Ovary (tissue), 9 donors: ENCODE measurements around the gene PADI3. TPM values are rescaled to one million over a fixed set of nuclear protein-coding genes. Genes with fewer than 3 reads are reported as not detected.

Experiments used
- DNase-seq, 5 donors: peaks; one replicate each; pipeline ENCODE4 v3.0.0-alpha.2; 2019 to 2020
- H3K27ac ChIP-seq, 2 donors: fragments of 200-600 bp; one replicate each; pipeline versions ENCODE4 v1.5.1 to v1.8.0; 2019 to 2022
- H3K27me3 ChIP-seq: fragments of 200-600 bp; one replicate; pipeline ENCODE4 v1.8.0; 2022
- H3K36me3 ChIP-seq: fragments of 200-600 bp; sonication (generic); one replicate; pipeline ENCODE4 v1.5.1; 2019
- H3K4me1 ChIP-seq: one replicate; pipeline ENCODE4 v1.8.1; 2013; ENCODE audit warnings: mild to moderate bottlenecking, moderate library complexity; ENCODE audit not compliant: insufficient read depth
- H3K4me3 ChIP-seq: fragments of 200-600 bp; sonication (generic); one replicate; pipeline ENCODE4 v1.5.1; 2017
- H3K9me3 ChIP-seq, 2 donors: fragments of 200-600 bp in 1 of 2; sonication (generic) in 1 of 2; one replicate each; pipeline versions ENCODE4 v1.5.1 to v1.8.1; 2013 to 2019; ENCODE audit warnings: mild to moderate bottlenecking in 1 of 2, moderate library complexity in 1 of 2
- EP300 ChIP-seq: sonication (generic); formaldehyde crosslinking; IDR thresholded peaks from one replicate; pipeline ENCODE4 v1.6.1; 2017; ENCODE audit warnings: antibody characterized with exemption
- POLR2A ChIP-seq: fragments of 450-650 bp; IDR thresholded peaks from one replicate; pipeline ENCODE4 v1.6.1; 2017; ENCODE audit warnings: antibody characterized with exemption, mild to moderate bottlenecking, moderate library complexity
- WGBS, 3 donors: extraction: QIAGEN DNeasy Blood & Tissue Kit in 1 of 3; methylation state at CpG; one replicate each; pipeline versions ENCODE4 v1.1.5 to v1.1.7; 2013 to 2017; 5-methylcytosine and 5-hydroxymethylcytosine counted together
- intact Hi-C, 4 donors: fragments of 100-400 bp; cut with DNase I; formaldehyde crosslinking; loops; one replicate each; pipeline versions ENCODE4 v1.11.0 to v1.15.1; 2022 to 2023
- microRNA-seq, 3 donors: library from miRNA; unstranded; fragments of <30 nt; microRNA quantifications; one replicate each; pipeline versions ENCODE4 to v1.2.0, GENCODE V29; 2019 to 2020
- polyA plus RNA-seq, 2 donors: library from polyadenylated mRNA; stranded (reverse); fragments of 200-250 nt in 1 of 2; fragments of 350-450 nt in 1 of 2; fragmentation: Illumina TruSeq in 1 of 2; extraction: RNeasy Lipid Tissue Mini Kit (QIAGEN cat#74804) in 1 of 2; gene quantifications; one replicate each; pipeline ENCODE4 v1.2.3, GENCODE V29; 2013 to 2014
- small RNA-seq: library from RNA; depleted of rRNA; stranded (forward); fragments of <200 nt; gene quantifications from one replicate; pipeline ENCODE3, GENCODE V24; 2016
- total RNA-seq, 7 donors: library from RNA; depleted of rRNA in 2 of 7; stranded (reverse); fragments of >200 nt in 2 of 7; fragmentation: NEBNext Ultra II Directional in 3 of 7; extraction: Animal tissue kit (Norgen Biotek cat#: 25700) in 3 of 7; gene quantifications; one replicate each; pipeline versions ENCODE4 v1.1.0 to v1.2.4, GENCODE V29; 2016 to 2023
- TF ChIP-seq, protein P1 (sequence below), 3 donors: fragments of 450-650 bp in 2 of 3; fragments of 200-600 bp in 1 of 3; IDR thresholded peaks; one replicate each; pipeline versions ENCODE4 v1.5.1 to v1.8.0; 2016 to 2022; ENCODE audit warnings: antibody characterized with exemption in 3 of 3, mild to moderate bottlenecking in 1 of 3
- donor health status: DM: no; HTN: no; CAD: no; lungs with moderate emphysema.
- donor health status: DM: no; HTN: no; CAD: no.
- donor health status: Bipolar disorder and iron deficiency.
- donor health status: DM: yes; HTN: yes; CAD: no.
- donor health status: DM: no; HTN: no; CAD: no.
- donor health status: DM: yes; HTN: yes; CAD: no.

Gene PADI3
- total and polyA plus RNA-seq, 9 donors, result not detected

DNA sequence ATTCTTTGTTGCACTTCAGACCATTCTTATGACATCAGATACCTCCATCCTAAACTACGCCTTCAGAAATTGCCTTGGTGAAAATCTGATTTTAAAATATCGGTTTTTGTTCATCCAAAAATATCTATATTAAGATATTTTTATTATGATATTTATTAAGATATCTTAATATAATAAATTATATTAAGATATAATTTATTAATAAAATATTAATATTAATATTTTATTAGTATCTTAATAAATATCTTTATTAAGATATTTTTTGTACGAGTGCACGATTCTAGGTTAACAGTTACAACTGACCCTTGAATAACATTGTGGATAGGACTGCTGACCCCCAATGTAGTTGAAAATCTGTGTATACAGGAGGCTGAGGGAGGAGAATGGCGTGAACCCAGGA lies 80.0 kb downstream of the PADI3 start:
- DNase-seq, result no peak

DNA sequence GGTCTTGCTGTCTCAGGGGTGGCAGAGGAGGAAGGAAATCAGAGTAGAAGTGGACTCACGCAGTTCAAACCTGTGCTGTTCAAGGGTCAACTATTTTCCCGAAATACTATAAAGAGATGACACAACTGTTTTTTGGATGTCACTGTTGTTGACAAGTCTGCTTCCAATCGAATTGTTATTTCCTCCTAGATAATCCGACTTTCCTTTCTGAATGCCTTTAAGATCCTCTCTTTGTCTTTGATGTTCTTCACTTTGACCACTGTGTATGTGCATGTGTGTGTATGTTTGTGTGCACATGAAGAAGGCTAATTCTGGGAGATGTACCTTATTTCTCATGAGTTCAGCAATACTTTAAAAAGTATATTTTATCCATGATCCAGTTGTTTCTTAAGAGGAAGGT lies 80.7 kb downstream of the PADI3 start:
- WGBS, 3 donors, result 90 to 93% (median 90%) methylated on average over 4 of the region's 4 CpGs

More for the DNA sequence above, 80.0 kb downstream of the PADI3 start:
- Histone ChIP-seq H3K4me1 (no peaks in the 10 kb centered on the region), H3K27ac (no peak overlapping the region), H3K4me3 (no peak overlapping the region), H3K9me3 (no peaks in the 10 kb centered on the region), H3K36me3 (no peaks in the 10 kb centered on the region), H3K27me3 (no peaks in the 10 kb centered on the region)
- TF ChIP-seq EP300 (no peak), POLR2A (no peak)
- TF ChIP-seq, protein P1, sequence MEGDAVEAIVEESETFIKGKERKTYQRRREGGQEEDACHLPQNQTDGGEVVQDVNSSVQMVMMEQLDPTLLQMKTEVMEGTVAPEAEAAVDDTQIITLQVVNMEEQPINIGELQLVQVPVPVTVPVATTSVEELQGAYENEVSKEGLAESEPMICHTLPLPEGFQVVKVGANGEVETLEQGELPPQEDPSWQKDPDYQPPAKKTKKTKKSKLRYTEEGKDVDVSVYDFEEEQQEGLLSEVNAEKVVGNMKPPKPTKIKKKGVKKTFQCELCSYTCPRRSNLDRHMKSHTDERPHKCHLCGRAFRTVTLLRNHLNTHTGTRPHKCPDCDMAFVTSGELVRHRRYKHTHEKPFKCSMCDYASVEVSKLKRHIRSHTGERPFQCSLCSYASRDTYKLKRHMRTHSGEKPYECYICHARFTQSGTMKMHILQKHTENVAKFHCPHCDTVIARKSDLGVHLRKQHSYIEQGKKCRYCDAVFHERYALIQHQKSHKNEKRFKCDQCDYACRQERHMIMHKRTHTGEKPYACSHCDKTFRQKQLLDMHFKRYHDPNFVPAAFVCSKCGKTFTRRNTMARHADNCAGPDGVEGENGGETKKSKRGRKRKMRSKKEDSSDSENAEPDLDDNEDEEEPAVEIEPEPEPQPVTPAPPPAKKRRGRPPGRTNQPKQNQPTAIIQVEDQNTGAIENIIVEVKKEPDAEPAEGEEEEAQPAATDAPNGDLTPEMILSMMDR (IDR thresholded peaks at IDR 0.05), result no peak
- 75 to 76% (median 75%) methylated on average over 5 of the region's 5 CpGs for whole genome bisulfite sequencing, 3 donors
- intact Hi-C loops, result no loop called here

DNA sequence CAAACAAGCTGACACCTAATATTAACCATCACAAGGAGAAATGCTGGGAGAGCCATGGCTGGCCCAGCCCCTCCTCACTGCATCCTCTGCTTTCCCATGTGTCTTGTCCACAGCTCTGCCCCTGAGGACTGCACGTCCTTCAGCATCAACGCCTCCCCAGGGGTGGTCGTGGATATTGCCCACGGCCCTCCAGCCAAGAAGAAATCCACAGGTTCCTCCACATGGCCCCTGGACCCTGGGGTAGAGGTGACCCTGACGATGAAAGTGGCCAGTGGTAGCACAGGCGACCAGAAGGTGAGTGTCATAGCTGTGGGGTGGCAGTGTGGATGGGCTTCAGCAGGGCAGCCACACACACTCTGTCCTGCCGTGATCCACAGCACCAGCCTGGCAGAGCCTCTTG lies 82.0 kb downstream of the PADI3 start:
- Histone ChIP-seq H3K27ac (no peak overlapping the region), H3K4me1 (no peaks in the 10 kb centered on the region), H3K36me3 (no peaks in the 10 kb centered on the region), H3K4me3 (no peak overlapping the region), H3K9me3 (no peaks in the 10 kb centered on the region), H3K27me3 (no peaks in the 10 kb centered on the region)
- no peak for TF ChIP-seq EP300
- TF ChIP-seq POLR2A, result no peak
- TF ChIP-seq, protein P1 (IDR thresholded peaks at IDR 0.05), result no peak
- WGBS, 3 donors, result 76 to 79% (median 78%) methylated on average over 7 of the region's 7 CpGs
- intact Hi-C loops, result loop anchor here in 2 of 4 donors (10.0 kb wide), 1 partner anchor 206 kb away; no protein-coding TSS in a partner anchor
- peak in 1 of 5 donors; percentile 10 for DNase-seq

More for the DNA sequence above, 80.7 kb downstream of the PADI3 start:
- H3K27ac ChIP-seq, result no peak overlapping the region
- no peak for TF ChIP-seq POLR2A
- TF ChIP-seq, protein P1 (IDR thresholded peaks at IDR 0.05), result no peak
- no peak for TF ChIP-seq EP300
- H3K4me3 ChIP-seq, result no peak overlapping the region
- H3K27me3 ChIP-seq, result no peaks in the 10 kb centered on the region
- no peaks in the 10 kb centered on the region for H3K9me3 ChIP-seq
- no peak for DNase-seq
- H3K36me3 ChIP-seq, result no peaks in the 10 kb centered on the region
- no peaks in the 10 kb centered on the region for H3K4me1 ChIP-seq
- intact Hi-C loops, result loop anchor here in 2 of 4 donors (10.0 kb wide), 1 partner anchor 205 kb away; no protein-coding TSS in a partner anchor

DNA sequence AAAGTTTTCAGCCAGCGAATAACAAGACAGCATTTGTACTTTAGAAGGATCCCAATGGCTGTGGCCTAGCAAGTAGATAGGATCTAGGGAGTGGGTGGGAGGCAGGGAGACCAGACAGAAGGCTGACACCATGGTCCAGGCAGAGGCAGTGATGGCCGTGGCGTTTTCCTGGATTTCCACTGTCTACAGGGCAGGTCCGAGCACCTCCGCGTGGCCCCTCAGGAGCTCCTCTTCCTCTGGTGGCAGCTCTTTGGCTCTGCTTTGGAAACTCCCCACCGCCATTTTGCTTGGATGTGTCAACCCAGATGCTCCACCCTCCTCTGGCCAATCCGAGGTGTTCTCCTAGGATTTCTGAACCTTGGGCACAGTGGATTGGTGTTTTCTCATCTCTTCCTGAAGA lies 84.2 kb downstream of the PADI3 start:
- H3K9me3 ChIP-seq, result no peaks in the 10 kb centered on the region
- intact Hi-C loops, result loop anchor here in 2 of 4 donors (10.0 kb wide), 1 partner anchor 208 kb away; no protein-coding TSS in a partner anchor
- H3K36me3 ChIP-seq, result no peaks in the 10 kb centered on the region
- 93 to 95% (median 94%) methylated on average over 8 of the region's 8 CpGs for WGBS, 3 donors
- H3K27me3 ChIP-seq, result no peaks in the 10 kb centered on the region
- H3K27ac ChIP-seq, result no peak overlapping the region
- peak in 1 of 5 donors; percentile 16 for DNase-seq
- no peaks in the 10 kb centered on the region for H3K4me1 ChIP-seq
- TF ChIP-seq, protein P1 (IDR thresholded peaks at IDR 0.05), result no peak
- TF ChIP-seq POLR2A, result no peak
- TF ChIP-seq EP300, result no peak
- H3K4me3 ChIP-seq, result no peak overlapping the region

Small RNAs within 50 kb of the gene (microRNA-seq; reads per million reads assigned to microRNA genes)
- 0 reads per million in 3 donors for gene MIR3972

Small RNAs within 50 kb of the gene (small RNA-seq; reads per million reads assigned to genes)
- gene MIR3972, result not detected

Other genes with a start within 250 kb of the PADI3 start
- gene ATP13A2, start 237.2 kb upstream of the PADI3 start, total RNA-seq, result 10 to 100 TPM; 11.3 to 24.1 (median 22.5) TPM
- 10 to 100 TPM in 1 of 2 donors, 1 to 10 TPM in 1; 8.8 to 12.7 TPM for gene ATP13A2, start 237.2 kb upstream of the PADI3 start, polyA plus RNA-seq
- gene SDHB, start 195.1 kb upstream of the PADI3 start, total RNA-seq, result 10 to 100 TPM; 51.9 to 77.7 (median 56.5) TPM
- gene SDHB, start 195.1 kb upstream of the PADI3 start, polyA plus RNA-seq, result 100 to 1,000 TPM in 1 of 2 donors, 10 to 100 TPM in 1; 66.0 to 120 TPM
- gene PADI2, start 129.6 kb upstream of the PADI3 start, total RNA-seq, result 1 to 10 TPM in 3 of 7 donors, under 1 TPM in 4; 0.18 to 5.2 (median 0.55) TPM
- 1 to 10 TPM in 1 of 2 donors, under 1 TPM in 1; 0.07 to 1.2 TPM for gene PADI2, start 129.6 kb upstream of the PADI3 start, polyA plus RNA-seq
- under 1 TPM in 1 of 7 donors, not detected in 6; 0.07 TPM for gene PADI1, start 44.0 kb upstream of the PADI3 start, total RNA-seq
- gene PADI1, start 44.0 kb upstream of the PADI3 start, polyA plus RNA-seq, result not detected
- gene PADI4, start 59.1 kb downstream of the PADI3 start, total RNA-seq, result 1 to 10 TPM in 1 of 7 donors, under 1 TPM in 3, not detected in 3; 0.10 to 1.8 (median 0.61) TPM
- gene PADI4, start 59.1 kb downstream of the PADI3 start, polyA plus RNA-seq, result under 1 TPM; 0.11 to 0.17 TPM
- gene PADI6, start 123.1 kb downstream of the PADI3 start, total RNA-seq, result under 1 TPM in 1 of 7 donors, not detected in 6; 0.10 TPM
- gene PADI6, start 123.1 kb downstream of the PADI3 start, polyA plus RNA-seq, result 1 to 10 TPM in 1 of 2 donors, under 1 TPM in 1; 0.18 to 4.3 TPM
- gene RCC2, start 190.6 kb downstream of the PADI3 start, total RNA-seq, result 10 to 100 TPM; 15.3 to 52.2 (median 41.0) TPM
- gene RCC2, start 190.6 kb downstream of the PADI3 start, polyA plus RNA-seq, result 10 to 100 TPM; 28.1 to 28.3 TPM